HCT116 (cell line): ENCODE results near the gene BABAM2. TPM values are rescaled to one million over a fixed set of nuclear protein-coding genes. Genes with fewer than 3 reads are reported as not detected.

Experiments
- ATAC-seq: fragments of 200-7000 bp; cut with Tn5 transposase; 2 replicates; pipeline ENCODE4 v1.9.1; 2020; ENCODE audit warnings: mild to moderate bottlenecking, moderate library complexity
- BruUV-seq: library from RNA; stranded (reverse); fragments of 400-500 nt; replicated peaks from 2 replicates; lab custom pipeline; 2021; lab: Mats Ljungman, UMichigan
- CTCF ChIA-PET: fragments of 300-600 bp; sonication (Branson Sonifier 250); formaldehyde crosslinking; loops from one replicate; lab custom pipeline; 2021; ENCODE audit warnings: antibody characterized with exemption; lab: Charles Lee
- POLR2A ChIA-PET: fragments of 300-600, 350-600 bp; sonication (Branson Sonifier 250); formaldehyde crosslinking; loops from one replicate; lab custom pipeline; 2021; ENCODE audit warnings: antibody characterized with exemption; lab: Charles Lee
- RAD21 ChIA-PET, 2 experiments: fragments of 300-600 bp; sonication (Branson Sonifier 250); formaldehyde crosslinking; loops; one replicate each; lab custom pipeline; 2023; ENCODE audit warnings: low total read pairs in 2 of 2; ENCODE audit not compliant: uncharacterized antibody in 2 of 2, unreplicated experiment in 2 of 2, low non-redundant PET in 1 of 2; lab: Charles Lee
- DNase-seq: peaks from one replicate; pipeline ENCODE4 v3.0.0-alpha.2; 2010; ENCODE audit warnings: low read depth, low spot score
- H2AFZ ChIP-seq: fragments of 200-600 bp; shearing (Covaris generic), sonication (generic); 2 replicates; pipeline ENCODE4 v1.6.1; 2017; ENCODE audit warnings: low read depth, mixed run types, mixed read lengths, antibody characterized with exemption, low read length; ENCODE audit not compliant: poor library complexity, severe bottlenecking
- H3K27ac ChIP-seq: 2 replicates; pipeline ENCODE4 v1.5.1; 2012; ENCODE audit warnings: low read depth, low read length
- H3K27me3 ChIP-seq: fragments of 200-600 bp; sonication (generic); 2 replicates; pipeline ENCODE4 v1.6.1; 2016; ENCODE audit warnings: mixed run types, low read length, mixed read lengths; ENCODE audit not compliant: insufficient read depth
- H3K36me3 ChIP-seq, 2 experiments: fragments of 200-500 bp in 1 of 2; fragments of 200-600 bp in 1 of 2; sonication (Bioruptor generic) in 1 of 2; sonication (generic) in 1 of 2; 2 replicates each; pipeline versions ENCODE4 v1.5.1 to v1.6.1; 2014 to 2016; ENCODE audit warnings: low read length in 2 of 2, inconsistent platforms in 1 of 2, mixed read lengths in 1 of 2, mixed run types in 1 of 2; ENCODE audit not compliant: insufficient read depth in 2 of 2, control insufficient read depth in 1 of 2
- H3K4me1 ChIP-seq, 2 experiments: fragments of 200-600 bp in 1 of 2; sonication (generic) in 1 of 2; 2 replicates each; pipeline versions ENCODE4 v1.5.1 to v1.6.1; 2012 to 2017; ENCODE audit warnings: low read length in 2 of 2, inconsistent platforms in 1 of 2, mild to moderate bottlenecking in 1 of 2, mixed read lengths in 1 of 2, mixed run types in 1 of 2, moderate library complexity in 1 of 2; ENCODE audit not compliant: insufficient read depth in 2 of 2, control insufficient read depth in 1 of 2
- H3K4me2 ChIP-seq: fragments of 200-600 bp; sonication (generic); 2 replicates; pipeline ENCODE4 v1.6.1; 2017; ENCODE audit warnings: mixed run types, low read length, mixed read lengths
- H3K4me3 ChIP-seq, 2 experiments: fragments of 200-600 bp in 1 of 2; sonication (generic) in 1 of 2; replicated peaks in 1 of 2; 2 replicates each; pipeline ENCODE4 v1.5.1; 2011 to 2016; ENCODE audit warnings: low read length in 2 of 2, control low read depth in 1 of 2, low read depth in 1 of 2, mild to moderate bottlenecking in 1 of 2, mixed read lengths in 1 of 2, mixed run types in 1 of 2
- H3K79me2 ChIP-seq: fragments of 200-600 bp; sonication (generic); 2 replicates; pipeline ENCODE4 v1.6.1; 2017; ENCODE audit warnings: mild to moderate bottlenecking, mixed run types, low read length, moderate library complexity, mixed read lengths; ENCODE audit not compliant: insufficient read depth
- H3K9ac ChIP-seq: fragments of 200-600 bp; sonication (generic); 2 replicates; pipeline ENCODE4 v1.6.1; 2016; ENCODE audit warnings: low read length, mixed read lengths
- H3K9me2 ChIP-seq: fragments of 200-600 bp; sonication (generic), shearing (Covaris generic); 2 replicates; pipeline ENCODE4 v1.6.1; 2017; ENCODE audit warnings: mixed run types, mild to moderate bottlenecking, moderate library complexity; ENCODE audit not compliant: insufficient read depth
- H3K9me3 ChIP-seq, 2 experiments: fragments of 200-500 bp in 1 of 2; fragments of 200-600 bp in 1 of 2; sonication (Bioruptor generic) in 1 of 2; sonication (generic) in 1 of 2; 2 replicates each; pipeline ENCODE4 v1.6.1; 2014 to 2017; ENCODE audit warnings: low read length in 2 of 2, mixed read lengths in 2 of 2, inconsistent platforms in 1 of 2, low read depth in 1 of 2, mild to moderate bottlenecking in 1 of 2, mixed run types in 1 of 2, moderate library complexity in 1 of 2; ENCODE audit not compliant: control insufficient read depth in 1 of 2, insufficient read depth in 1 of 2
- H4K20me1 ChIP-seq: fragments of 200-600 bp; sonication (generic), shearing (Covaris generic); 2 replicates; pipeline ENCODE4 v1.6.1; 2017; ENCODE audit warnings: mixed run types, mild to moderate bottlenecking, moderate library complexity; ENCODE audit not compliant: insufficient read depth
- CBX3 ChIP-seq: IDR thresholded peaks from 2 replicates; pipeline ENCODE4 v1.6.1; 2012; ENCODE audit warnings: low read depth
- EGR1 ChIP-seq: IDR thresholded peaks from 2 replicates; pipeline ENCODE4 v1.6.1; 2012; ENCODE audit warnings: low read depth
- ELF1 ChIP-seq: IDR thresholded peaks from 2 replicates; pipeline ENCODE4 v1.6.1; 2012; ENCODE audit warnings: low read depth, borderline replicate concordance
- EZH2 ChIP-seq: fragments of 200-600 bp; sonication (generic); IDR thresholded peaks from 2 replicates; pipeline ENCODE4 v1.6.1; 2017; ENCODE audit warnings: antibody characterized with exemption, mixed run types
- FOSL1 ChIP-seq: IDR thresholded peaks from 2 replicates; pipeline ENCODE4 v1.6.1; 2012; ENCODE audit warnings: low read depth
- JUND ChIP-seq: IDR thresholded peaks from 2 replicates; pipeline ENCODE4 v1.6.1; 2012
- SP1 ChIP-seq: IDR thresholded peaks from 2 replicates; pipeline ENCODE4 v1.6.1; 2012; ENCODE audit warnings: low read depth
- SRF ChIP-seq: IDR thresholded peaks from 2 replicates; pipeline ENCODE4 v1.6.1; 2012; ENCODE audit warnings: low read depth
- YY1 ChIP-seq: IDR thresholded peaks from 2 replicates; pipeline ENCODE4 v1.6.1; 2011; ENCODE audit warnings: low read length, low read depth, moderate library complexity, mild to moderate bottlenecking; ENCODE audit not compliant: insufficient replicate concordance; ENCODE audit errors: extremely low read depth
- ZBTB33 ChIP-seq: IDR thresholded peaks from 2 replicates; pipeline ENCODE4 v1.6.1; 2011; ENCODE audit warnings: mild to moderate bottlenecking, low read length, moderate library complexity; ENCODE audit not compliant: insufficient replicate concordance; ENCODE audit errors: extremely low read depth
- ZFX ChIP-seq: fragments of 450-650 bp; IDR thresholded peaks from 2 replicates; pipeline ENCODE4 v1.6.1; 2017
- intact Hi-C: fragments of 100-400 bp; cut with micrococcal nuclease; formaldehyde crosslinking; loops from 2 replicates; pipeline ENCODE4 v1.10.0; 2022
- total RNA-seq: library from RNA; stranded (reverse); gene quantifications from one replicate; pipeline ENCODE4 v1.2.1, GENCODE V29; 2021; ENCODE audit not compliant: unreplicated experiment
- TF ChIP-seq, protein P1 (sequence below): IDR thresholded peaks from 2 replicates; pipeline ENCODE4 v1.6.1; 2012; ENCODE audit warnings: low read depth

The BABAM2 gene
- total RNA-seq, 1 experiment from 2014 or later, result 23.8 TPM

- Histone ChIP-seq H3K9ac (no peak overlapping the region), H3K36me3 (no peaks in the 10 kb centered on the region), H2AFZ (no peak overlapping the region), H3K27me3 (no peaks in the 10 kb centered on the region), H3K9me3 (no peaks in the 10 kb centered on the region), H4K20me1 (no peaks in the 10 kb centered on the region), H3K4me1 (peaks cover 7 to 52% of the 10 kb centered on the region in 2 experiments; a peak in 3 of 4 replicates), H3K79me2 (no peaks in the 10 kb centered on the region), H3K27ac (no peak overlapping the region), H3K9me2 (no peaks in the 10 kb centered on the region), H3K4me2 (0 out of 2 replicates have a peak overlapping the region, but pooled peaks have one; percentile 30), H3K4me3 (no peak overlapping the region)
- CTCF ChIA-PET, result no interaction called here
- TF ChIP-seq SRF, result no peak
- RAD21 ChIA-PET, result no interaction called here
- intact Hi-C loops, result no loop called here
- no TSS peak for BruUV-seq
- POLR2A ChIA-PET, result no interaction called here
- no peak for DNase-seq
- no peak for ATAC-seq
Observed at GRCh38 chr2:28358668-28359201, 468.2 kb downstream of the BABAM2 start.

DNA sequence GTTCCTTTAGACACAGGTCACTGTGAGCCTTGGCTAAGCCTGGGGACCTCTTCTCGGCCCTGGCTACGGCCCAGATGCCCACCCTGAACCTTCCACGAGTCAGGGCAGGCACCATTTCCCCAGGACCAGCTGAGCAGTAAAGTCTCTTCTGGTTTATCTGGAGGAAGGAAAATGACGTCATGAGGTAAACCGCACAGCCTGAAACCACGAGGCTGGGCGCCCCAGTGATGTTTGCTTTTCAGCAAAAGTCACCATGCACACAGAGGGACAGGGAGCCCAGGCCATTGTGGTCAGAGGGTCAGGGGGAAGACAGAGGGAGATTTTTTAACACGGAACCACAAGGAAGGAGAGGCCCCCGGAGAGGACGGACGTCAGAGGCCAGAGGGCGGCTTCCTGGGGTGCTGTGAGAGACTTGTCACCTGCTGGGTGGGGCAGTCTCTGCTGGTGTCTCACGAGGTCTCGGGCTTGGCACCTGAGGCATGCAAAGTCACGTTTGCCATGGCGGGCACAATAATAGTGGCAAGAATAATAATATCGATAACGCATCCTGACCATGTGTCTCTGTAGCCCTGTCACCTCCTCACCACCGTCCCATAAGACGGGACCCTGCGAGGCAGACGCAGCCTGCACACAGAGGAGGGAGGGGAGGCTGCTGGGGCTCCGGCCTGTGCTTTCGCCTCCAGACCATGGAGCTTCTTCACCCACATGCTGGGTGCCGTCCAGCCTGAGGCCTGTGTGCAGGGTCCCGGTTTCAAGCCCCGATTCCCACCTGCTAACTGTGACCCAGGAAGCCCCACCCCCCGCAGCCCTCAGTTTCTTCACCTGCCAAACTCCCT, 468.9 kb downstream of the BABAM2 start:
- peaks cover 7 to 52% of the 10 kb centered on the region in 2 experiments; a peak in 3 of 4 replicates for H3K4me1 ChIP-seq
- DNase-seq, result no peak
- RAD21 ChIA-PET, result no interaction called here
- H3K4me3 ChIP-seq, result no peak overlapping the region
- H4K20me1 ChIP-seq, result no peaks in the 10 kb centered on the region
- no peaks in the 10 kb centered on the region for H3K9me3 ChIP-seq
- BruUV-seq, result no TSS peak
- H3K27me3 ChIP-seq, result no peaks in the 10 kb centered on the region
- H3K4me2 ChIP-seq, result peak overlapping the region; percentile 30; the same call in 1 of the 2 replicates
- no peaks in the 10 kb centered on the region for H3K36me3 ChIP-seq
- intact Hi-C loops, result no loop called here
- peak; percentile 43 for ATAC-seq
- H3K27ac ChIP-seq, result no peak overlapping the region
- no peaks in the 10 kb centered on the region for H3K9me2 ChIP-seq
- no peaks in the 10 kb centered on the region for H3K79me2 ChIP-seq
- POLR2A ChIA-PET, result no interaction called here
- no peak overlapping the region for H2AFZ ChIP-seq
- H3K9ac ChIP-seq, result no peak overlapping the region
- CTCF ChIA-PET, result no interaction called here
- TF ChIP-seq CBX3 (no peak), EZH2 (no peak), EGR1 (no peak), JUND (no peak), SP1 (no peak), YY1 (no peak), ZBTB33 (no peak), ZFX (no peak), FOSL1 (no peak), ELF1 (no peak)
- TF ChIP-seq, protein P1, sequence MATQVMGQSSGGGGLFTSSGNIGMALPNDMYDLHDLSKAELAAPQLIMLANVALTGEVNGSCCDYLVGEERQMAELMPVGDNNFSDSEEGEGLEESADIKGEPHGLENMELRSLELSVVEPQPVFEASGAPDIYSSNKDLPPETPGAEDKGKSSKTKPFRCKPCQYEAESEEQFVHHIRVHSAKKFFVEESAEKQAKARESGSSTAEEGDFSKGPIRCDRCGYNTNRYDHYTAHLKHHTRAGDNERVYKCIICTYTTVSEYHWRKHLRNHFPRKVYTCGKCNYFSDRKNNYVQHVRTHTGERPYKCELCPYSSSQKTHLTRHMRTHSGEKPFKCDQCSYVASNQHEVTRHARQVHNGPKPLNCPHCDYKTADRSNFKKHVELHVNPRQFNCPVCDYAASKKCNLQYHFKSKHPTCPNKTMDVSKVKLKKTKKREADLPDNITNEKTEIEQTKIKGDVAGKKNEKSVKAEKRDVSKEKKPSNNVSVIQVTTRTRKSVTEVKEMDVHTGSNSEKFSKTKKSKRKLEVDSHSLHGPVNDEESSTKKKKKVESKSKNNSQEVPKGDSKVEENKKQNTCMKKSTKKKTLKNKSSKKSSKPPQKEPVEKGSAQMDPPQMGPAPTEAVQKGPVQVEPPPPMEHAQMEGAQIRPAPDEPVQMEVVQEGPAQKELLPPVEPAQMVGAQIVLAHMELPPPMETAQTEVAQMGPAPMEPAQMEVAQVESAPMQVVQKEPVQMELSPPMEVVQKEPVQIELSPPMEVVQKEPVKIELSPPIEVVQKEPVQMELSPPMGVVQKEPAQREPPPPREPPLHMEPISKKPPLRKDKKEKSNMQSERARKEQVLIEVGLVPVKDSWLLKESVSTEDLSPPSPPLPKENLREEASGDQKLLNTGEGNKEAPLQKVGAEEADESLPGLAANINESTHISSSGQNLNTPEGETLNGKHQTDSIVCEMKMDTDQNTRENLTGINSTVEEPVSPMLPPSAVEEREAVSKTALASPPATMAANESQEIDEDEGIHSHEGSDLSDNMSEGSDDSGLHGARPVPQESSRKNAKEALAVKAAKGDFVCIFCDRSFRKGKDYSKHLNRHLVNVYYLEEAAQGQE, result no peak
